SK-N-SH (cell line): Measurements from ENCODE around the gene CYSTM1. TPM values are rescaled to one million over a fixed set of nuclear protein-coding genes. Genes with fewer than 3 reads are reported as not detected.
A peak's percentile ranks its signal among the peaks of the same experiment; 100 is the strongest.

Experiments used
- CTCF ChIA-PET: fragments of 300-600, 350-600 bp; formaldehyde crosslinking; extraction: SDS; loops from one replicate; lab custom pipeline; 2021; lab: Yijun Ruan, JAX
- POLR2A ChIA-PET: fragments of 350-600 bp; sonication (Branson Sonifier 250); formaldehyde crosslinking; extraction: SDS; loops from one replicate; lab custom pipeline; 2020; ENCODE audit warnings: antibody characterized with exemption, inconsistent platforms; lab: Yijun Ruan, JAX
- DNase-seq: peaks from one replicate; pipeline ENCODE4 v3.0.0; 2012
- H2AFZ ChIP-seq: fragments of 200-600 bp; sonication (generic); 2 replicates; pipeline ENCODE4 v1.8.1; 2016; ENCODE audit warnings: antibody characterized with exemption, mild to moderate bottlenecking, low read depth
- H3F3A ChIP-seq: fragments of 200-600 bp; sonication (generic); replicated peaks from 2 replicates; pipeline ENCODE3; 2016; ENCODE audit warnings: antibody characterized with exemption, mild to moderate bottlenecking; ENCODE audit not compliant: insufficient read depth
- H3K27ac ChIP-seq, 2 experiments: fragments of 200-500 bp in 1 of 2; fragments of 200-600 bp in 1 of 2; sonication (Bioruptor generic) in 1 of 2; sonication (generic), shearing (Covaris generic) in 1 of 2; 2 replicates each; pipeline versions ENCODE4 v1.5.1 to v1.6.1; 2014 to 2016; ENCODE audit warnings: low read depth in 2 of 2, inconsistent platforms in 1 of 2, low read length in 1 of 2, mild to moderate bottlenecking in 1 of 2, mixed read lengths in 1 of 2
- H3K27me3 ChIP-seq: fragments of 200-600 bp; sonication (generic), shearing (Covaris generic); 2 replicates; pipeline ENCODE4 v1.6.1; 2016; ENCODE audit warnings: mixed run types; ENCODE audit not compliant: insufficient read depth
- H3K36me3 ChIP-seq, 2 experiments: fragments of 200-500 bp in 1 of 2; fragments of 200-600 bp in 1 of 2; sonication (Bioruptor generic) in 1 of 2; sonication (generic) in 1 of 2; replicated peaks in 1 of 2; 2 replicates each; pipeline versions ENCODE3 to v1.5.1; 2014 to 2016; ENCODE audit warnings: low read length in 1 of 2, mild to moderate bottlenecking in 1 of 2; ENCODE audit not compliant: insufficient read depth in 2 of 2, control insufficient read depth in 1 of 2
- H3K4me1 ChIP-seq, 2 experiments: fragments of 200-500 bp in 1 of 2; fragments of 200-600 bp in 1 of 2; sonication (Bioruptor generic) in 1 of 2; sonication (generic), shearing (Covaris generic) in 1 of 2; 2 replicates each; pipeline versions ENCODE4 v1.5.1 to v1.6.1; 2014 to 2016; ENCODE audit warnings: low read depth in 1 of 2, low read length in 1 of 2, mixed run types in 1 of 2; ENCODE audit not compliant: insufficient read depth in 2 of 2, control insufficient read depth in 1 of 2
- H3K4me2 ChIP-seq: fragments of 200-600 bp; sonication (generic), shearing (Covaris generic); 2 replicates; pipeline ENCODE4 v1.6.1; 2017; ENCODE audit warnings: mixed run types
- H3K4me3 ChIP-seq, 2 experiments: fragments of 200-500 bp in 1 of 2; fragments of 200-600 bp in 1 of 2; sonication (Bioruptor generic) in 1 of 2; sonication (generic), shearing (Covaris generic) in 1 of 2; 2 replicates each; pipeline versions ENCODE4 v1.5.1 to v1.8.1; 2014 to 2016; ENCODE audit warnings: low read depth in 2 of 2, inconsistent platforms in 1 of 2, low read length in 1 of 2, mild to moderate bottlenecking in 1 of 2, mixed read lengths in 1 of 2, moderate library complexity in 1 of 2
- H3K79me2 ChIP-seq: fragments of 200-600 bp; sonication (generic); 2 replicates; pipeline ENCODE4 v1.8.1; 2017; ENCODE audit warnings: mild to moderate bottlenecking; ENCODE audit not compliant: insufficient read depth
- H3K9ac ChIP-seq: fragments of 200-600 bp; sonication (generic); 2 replicates; pipeline ENCODE4 v1.6.1; 2017; ENCODE audit warnings: mixed run types
- H3K9me2 ChIP-seq: fragments of 200-600 bp; sonication (generic); 2 replicates; pipeline ENCODE4 v1.6.1; 2017; ENCODE audit warnings: mixed run types
- H3K9me3 ChIP-seq: fragments of 200-600 bp; sonication (generic); 2 replicates; pipeline ENCODE4 v1.6.1; 2017; ENCODE audit warnings: mixed run types, mild to moderate bottlenecking, moderate library complexity
- H4K20me1 ChIP-seq: fragments of 200-600 bp; sonication (generic); 2 replicates; pipeline ENCODE4 v1.6.1; 2017; ENCODE audit warnings: mild to moderate bottlenecking, mixed run types; ENCODE audit not compliant: insufficient read depth
- ELF1 ChIP-seq: IDR thresholded peaks from 2 replicates; pipeline ENCODE4 v1.4.0; 2012
- FOXM1 ChIP-seq: IDR thresholded peaks from 2 replicates; pipeline ENCODE4 v1.4.0; 2012; ENCODE audit warnings: low read depth, mild to moderate bottlenecking
- GABPA ChIP-seq: IDR thresholded peaks from 2 replicates; pipeline ENCODE4 v1.4.0; 2012; ENCODE audit warnings: low read depth, mild to moderate bottlenecking
- JUND ChIP-seq: IDR thresholded peaks from 2 replicates; pipeline ENCODE4 v1.4.0; 2012
- MAX ChIP-seq: IDR thresholded peaks from 2 replicates; pipeline ENCODE4 v1.4.0; 2012; ENCODE audit warnings: low read depth
- REST ChIP-seq: IDR thresholded peaks from 2 replicates; pipeline ENCODE4 v1.6.1; 2012; ENCODE audit warnings: mild to moderate bottlenecking, low read depth, low read length, moderate library complexity
- RFX5 ChIP-seq: IDR thresholded peaks from 2 replicates; pipeline ENCODE4 v1.6.1; 2012; ENCODE audit warnings: mild to moderate bottlenecking, improper control_type of control experiment, low read length
- SIN3A ChIP-seq: IDR thresholded peaks from 2 replicates; pipeline ENCODE4 v1.6.1; 2012; ENCODE audit warnings: low read depth, mild to moderate bottlenecking, low read length, moderate library complexity, borderline replicate concordance
- SMC3 ChIP-seq: IDR thresholded peaks from 2 replicates; pipeline ENCODE4 v1.6.1; 2012; ENCODE audit warnings: low read depth, low read length, improper control_type of control experiment
- TAF1 ChIP-seq: IDR thresholded peaks from 2 replicates; pipeline ENCODE4 v1.6.1; 2012; ENCODE audit warnings: low read depth, mild to moderate bottlenecking, low read length, moderate library complexity, borderline replicate concordance
- USF2 ChIP-seq: fragments of 150-350 bp; IDR thresholded peaks from 2 replicates; pipeline ENCODE4 v1.6.1; 2017; ENCODE audit warnings: antibody characterized with exemption, low read length, low read depth, borderline replicate concordance
- ZBTB33 ChIP-seq: IDR thresholded peaks from 2 replicates; pipeline ENCODE4 v1.4.0; 2012; ENCODE audit warnings: low read depth, borderline replicate concordance
- WGBS: methylation state at CpG from one replicate; pipeline ENCODE4 v1.1.6; 2017; ENCODE audit warnings: low lambda C conversion rate; 5-methylcytosine and 5-hydroxymethylcytosine counted together
- polyA plus RNA-seq, 3 experiments: library from polyadenylated mRNA; depleted of rRNA; stranded (reverse); fragments of >200 nt; gene quantifications; 2 replicates each; pipeline ENCODE4 v1.2.3, GENCODE V29; 2012

CYSTM1 gene
- polyA plus RNA-seq, 1 of the 3 experiments (the other 2 are of a cell fraction) = 27.1 TPM

GRCh38 chr5:140261403-140262171, 86.6 kb downstream of the CYSTM1 start (continued):
- peak; percentile 50; the same call in 1 of the 2 replicates for TF ChIP-seq JUND

- H3K4me2 ChIP-seq = peak overlapping the region; percentile 6; the same call in 1 of the 2 replicates
- H3K4me1 ChIP-seq = peaks cover 7 to 24% of the 10 kb centered on the region in 2 experiments; a peak in 3 of 4 replicates
- H3K4me3 ChIP-seq = no peak overlapping the region
- POLR2A ChIA-PET = interaction anchor here (0.6 kb wide), 1 partner anchor 830 kb away, joined by 5 read pairs; no protein-coding TSS in a partner anchor
- no peak for DNase-seq
- no peaks in the 10 kb centered on the region for H3K9me2 ChIP-seq
- no peak overlapping the region for H2AFZ ChIP-seq
- peak overlapping the region in 1 of 2 experiments; percentile 79; a peak in 1 of 4 replicates for H3K27ac ChIP-seq
- H3K36me3 ChIP-seq = peaks cover 2 to 3% of the 10 kb centered on the region in 2 experiments
- WGBS = 74% methylated on average over 3 of the region's 3 CpGs
- H3F3A ChIP-seq = peaks cover 29% of the 10 kb centered on the region
- no peaks in the 10 kb centered on the region for H3K9me3 ChIP-seq
- H4K20me1 ChIP-seq = no peaks in the 10 kb centered on the region
- no peaks in the 10 kb centered on the region for H3K27me3 ChIP-seq
- CTCF ChIA-PET = interaction anchor here (0.8 to 3.1 kb wide), 7 partner anchors 10 to 90 kb away, joined by 3 to 7 read pairs (median 4); no protein-coding TSS in a partner anchor
- peaks cover 43% of the 10 kb centered on the region for H3K79me2 ChIP-seq
- H3K9ac ChIP-seq = no peak overlapping the region
- TF ChIP-seq FOXM1 (no peak), RFX5 (no peak), SMC3 (no peak), MAX (no peak), REST (no peak), ZBTB33 (no peak), GABPA (no peak), TAF1 (no peak), SIN3A (no peak), USF2 (no peak), ELF1 (no peak)
These were observed 87.2 kb downstream of the CYSTM1 start for GRCh38 chr5:140262221-140262620.
